Small intestine (tissue), 7 donors: ENCODE results near the gene ZP3. TPM values are rescaled to one million over a fixed set of nuclear protein-coding genes. Genes with fewer than 3 reads are reported as not detected.
A peak's percentile ranks its signal among the peaks of the same experiment; 100 is the strongest.
"Not testable (repeated sequence)": the region's sequence is repeated elsewhere in the genome, so short reads cannot be mapped to it uniquely, and the experiment has no call there.

ENCODE experiments used
- DNase-seq, 2 donors: peaks; one replicate each; pipeline versions ENCODE4 v3.0.0 to v3.0.0-alpha.2; 2013
- FAIRE-seq: peaks from 2 replicates; lab custom pipeline; 2012; peaks lifted over from hg19 to GRCh38; lab: Jason Lieb, UNC
- H3K27ac ChIP-seq, 3 donors: one replicate each; pipeline ENCODE4 v1.5.1; 2013; ENCODE audit warnings: low read length in 2 of 3, mild to moderate bottlenecking in 2 of 3, control low read depth in 1 of 3, inconsistent platforms in 1 of 3, low read depth in 1 of 3, moderate library complexity in 1 of 3
- H3K27me3 ChIP-seq, 3 donors: one replicate each; pipeline ENCODE4 v1.6.1; 2013; ENCODE audit warnings: low read length in 3 of 3, inconsistent platforms in 1 of 3; ENCODE audit not compliant: control insufficient read depth in 3 of 3, insufficient read depth in 3 of 3
- H3K36me3 ChIP-seq, 3 donors: one replicate each; pipeline ENCODE4 v1.6.1; 2013; ENCODE audit warnings: low read length in 3 of 3, inconsistent platforms in 1 of 3, low read depth in 1 of 3, mild to moderate bottlenecking in 1 of 3, moderate library complexity in 1 of 3; ENCODE audit not compliant: control insufficient read depth in 3 of 3, insufficient read depth in 2 of 3
- H3K4me1 ChIP-seq, 3 donors: one replicate each; pipeline ENCODE4 v1.6.1; 2013; ENCODE audit warnings: low read length in 2 of 3, inconsistent platforms in 1 of 3, low read depth in 1 of 3, mild to moderate bottlenecking in 1 of 3, moderate library complexity in 1 of 3; ENCODE audit not compliant: control insufficient read depth in 3 of 3, insufficient read depth in 2 of 3
- H3K4me3 ChIP-seq, 3 donors: one replicate each; pipeline ENCODE4 v1.5.1; 2013; ENCODE audit warnings: low read length in 3 of 3, control low read depth in 1 of 3, inconsistent platforms in 1 of 3, low read depth in 1 of 3, mild to moderate bottlenecking in 1 of 3, moderate library complexity in 1 of 3
- H3K9me3 ChIP-seq, 2 donors: one replicate each; pipeline ENCODE4 v1.6.1; 2013; ENCODE audit warnings: low read depth in 1 of 2, low read length in 1 of 2; ENCODE audit not compliant: control insufficient read depth in 2 of 2, insufficient read depth in 1 of 2
- WGBS, 3 donors: extraction: QIAGEN DNeasy Blood & Tissue Kit; methylation state at CpG; one replicate each; pipeline ENCODE4 v1.1.7; 2013; 5-methylcytosine and 5-hydroxymethylcytosine counted together
- polyA plus RNA-seq, 4 donors: library from polyadenylated mRNA; stranded (reverse) in 3 of 4; unstranded in 1 of 4; fragments of 200-250 nt in 3 of 4; fragments of 120-200 nt in 1 of 4; gene quantifications; one replicate each; pipeline versions ENCODE4 v1.2.1 to v1.2.3, GENCODE V29; 2013
- donor health status: healthy with polysubstance abuse.
- donor health status: control.
- donor health status: control.
- donor health status: Bipolar disorder and iron deficiency.
- donor health status: healthy.

ZP3 gene
- polyA plus RNA-seq, 4 donors = 1.4 to 3.7 (median 3.3) TPM

DNA sequence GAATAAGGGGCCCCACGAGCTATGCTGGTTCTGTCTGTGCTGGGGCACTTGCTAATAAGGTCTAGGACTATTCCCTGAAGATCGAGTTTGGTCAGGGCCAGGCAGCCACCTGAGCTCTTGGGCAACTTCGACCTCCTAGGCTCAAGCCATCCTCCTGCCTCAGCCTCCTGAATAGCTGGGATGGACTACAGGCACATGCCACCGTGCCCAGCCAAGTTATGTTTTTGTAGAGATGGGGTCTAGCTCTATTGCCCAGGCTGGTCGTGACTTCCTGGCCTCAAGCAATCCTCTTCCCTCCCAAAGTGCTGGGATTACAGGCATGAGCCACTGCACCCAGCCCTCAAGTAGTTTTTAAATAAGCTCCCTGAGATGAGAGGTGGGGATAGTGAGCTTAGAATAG lies 2.9 kb downstream of the ZP3 start:
- WGBS, 3 donors = 73 to 79% (median 74%) methylated on average over 5 of the region's 5 CpGs
- no peak overlapping the region for H3K4me3 ChIP-seq

DNA sequence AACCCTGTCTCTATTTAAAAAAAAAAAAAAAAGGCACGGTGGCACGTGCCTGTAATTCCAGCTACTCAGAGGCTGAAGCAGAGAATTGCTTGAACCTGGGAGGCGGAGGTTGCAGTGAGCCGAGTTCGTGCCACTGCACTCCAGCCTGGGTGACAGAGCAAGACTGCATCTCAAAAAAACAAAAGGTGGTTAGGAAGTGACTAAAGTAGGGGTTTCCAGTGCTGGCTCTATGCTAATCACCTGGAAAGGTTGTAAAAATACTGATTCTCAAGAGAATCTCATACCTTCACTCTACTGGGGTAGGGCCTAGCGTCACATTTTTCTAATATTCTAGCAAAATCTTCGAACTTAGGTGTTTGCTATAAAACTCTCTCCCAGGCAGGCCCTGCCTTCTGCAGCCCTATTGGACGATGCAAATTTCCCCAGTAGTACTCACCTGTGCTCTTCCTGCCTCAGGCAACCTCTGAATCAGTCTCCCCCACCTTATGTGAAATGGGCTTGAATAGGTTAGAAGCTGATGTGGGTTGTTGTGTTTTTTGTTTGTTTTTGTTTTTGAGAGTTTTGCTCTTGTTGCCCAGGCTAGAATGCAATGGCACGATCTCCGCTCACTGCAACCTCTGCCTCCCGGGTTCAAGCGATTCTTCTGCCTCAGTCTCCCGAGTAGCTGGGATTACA lies 3.5 kb downstream of the ZP3 start:
- H3K27me3 ChIP-seq = no peaks in the 10 kb centered on the region
- FAIRE-seq (no peak), DNase-seq (no peak)
- peaks cover 0 to 7% (median 0%) of the 10 kb centered on the region in 3 donors for H3K36me3 ChIP-seq
- WGBS, 3 donors = 92 to 93% (median 93%) methylated on average over 13 of the region's 13 CpGs
- H3K4me1 ChIP-seq = peaks cover 0 to 16% (median 0%) of the 10 kb centered on the region in 3 donors
- H3K9me3 ChIP-seq = no peaks in the 10 kb centered on the region
- H3K4me3 ChIP-seq = no peak overlapping the region
- H3K27ac ChIP-seq = no peak overlapping the region

More for the DNA sequence above, 2.9 kb downstream of the ZP3 start:
- peaks cover 0 to 19% (median 0%) of the 10 kb centered on the region in 3 donors for H3K4me1 ChIP-seq
- H3K27me3 ChIP-seq = no peaks in the 10 kb centered on the region
- DNase-seq (peak in 1 of 2 donors; percentile 48), FAIRE-seq (no peak)
- no peak overlapping the region for H3K27ac ChIP-seq
- H3K36me3 ChIP-seq = peaks cover 0 to 7% (median 0%) of the 10 kb centered on the region in 3 donors
- H3K9me3 ChIP-seq = no peaks in the 10 kb centered on the region

DNA sequence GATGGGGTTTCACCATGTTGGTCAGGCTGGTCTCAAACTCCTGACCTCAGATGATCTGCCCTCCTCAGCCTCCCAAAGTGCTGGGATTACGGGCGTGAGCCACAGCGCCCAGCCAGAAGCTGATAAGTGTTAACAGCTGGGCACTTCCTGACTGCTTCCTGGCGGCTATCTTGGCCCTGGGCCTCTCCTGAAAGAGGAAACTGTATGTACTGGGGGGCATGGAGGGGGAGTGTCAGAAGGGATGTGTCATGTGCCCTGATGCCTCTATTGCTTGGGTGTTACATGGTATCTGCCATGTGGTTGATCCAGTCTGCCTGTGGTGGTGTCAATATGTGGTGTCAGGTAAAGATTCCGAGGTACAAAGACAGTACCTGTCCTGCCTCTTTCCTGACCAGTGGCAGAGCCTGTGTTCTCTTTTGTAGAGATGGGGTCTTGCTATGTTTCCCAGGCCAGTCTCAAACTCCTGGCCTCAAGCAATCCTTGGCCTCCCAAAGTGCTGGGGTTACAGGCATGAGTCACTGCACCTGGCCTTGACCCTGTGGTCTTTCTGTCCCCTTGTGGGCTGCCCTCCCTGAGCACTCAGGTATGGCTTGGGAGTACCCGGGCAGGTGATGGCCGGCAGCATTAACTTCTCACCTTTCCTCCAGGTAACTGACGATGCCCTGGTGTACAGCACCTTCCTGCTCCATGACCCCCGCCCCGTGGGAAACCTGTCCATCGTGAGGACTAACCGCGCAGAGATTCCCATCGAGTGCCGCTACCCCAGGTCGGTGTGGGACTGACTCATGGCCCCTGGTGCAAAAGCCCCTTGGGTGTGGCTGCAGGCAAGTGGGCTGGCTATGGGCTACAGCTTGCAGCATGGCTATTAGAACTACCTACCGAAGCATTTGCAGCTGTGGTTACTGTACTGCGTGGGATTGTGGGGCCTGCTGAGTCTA lies 4.4 kb downstream of the ZP3 start:
- FAIRE-seq = no peak
- Histone ChIP-seq H3K4me1 (peaks cover 0 to 10% (median 0%) of the 10 kb centered on the region in 3 donors), H3K36me3 (peaks cover 0 to 7% (median 0%) of the 10 kb centered on the region in 3 donors), H3K4me3 (no peak overlapping the region), H3K9me3 (no peaks in the 10 kb centered on the region), H3K27ac (no peak overlapping the region), H3K27me3 (no peaks in the 10 kb centered on the region)
- WGBS, 3 donors = 79 to 85% (median 82%) methylated on average over 18 of the region's 18 CpGs
- DNase-seq = peak in 1 of 2 donors; percentile 32

DNA sequence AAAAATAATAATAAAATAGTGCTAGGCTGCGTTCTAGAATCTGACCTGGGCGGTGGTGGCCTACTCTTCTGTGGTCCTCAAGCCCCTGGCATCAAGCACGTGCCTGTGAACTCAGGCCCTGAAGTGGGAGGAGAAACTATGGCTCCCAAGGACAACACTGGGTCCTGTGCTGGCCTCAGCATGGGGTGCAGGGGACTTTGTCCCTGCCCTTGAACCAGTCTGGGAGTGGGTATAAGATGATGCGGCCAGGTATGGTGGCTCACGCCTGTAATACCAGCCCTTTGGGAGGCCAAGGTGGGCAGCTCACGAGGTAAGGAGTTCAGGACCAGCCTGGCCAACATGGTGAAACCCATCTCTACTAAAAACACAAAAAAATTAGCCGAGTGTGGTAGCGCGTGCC lies 5.5 kb downstream of the ZP3 start:
- Histone ChIP-seq H3K4me3 (no peak overlapping the region), H3K36me3 (peaks cover 0 to 7% (median 0%) of the 10 kb centered on the region in 3 donors), H3K9me3 (no peaks in the 10 kb centered on the region), H3K4me1 (peaks cover 0 to 10% (median 0%) of the 10 kb centered on the region in 3 donors), H3K27me3 (no peaks in the 10 kb centered on the region), H3K27ac (no peak overlapping the region)
- WGBS, 3 donors = 92 to 94% (median 93%) methylated on average over 9 of the region's 9 CpGs
- DNase-seq (no peak), FAIRE-seq (no peak)

DNA sequence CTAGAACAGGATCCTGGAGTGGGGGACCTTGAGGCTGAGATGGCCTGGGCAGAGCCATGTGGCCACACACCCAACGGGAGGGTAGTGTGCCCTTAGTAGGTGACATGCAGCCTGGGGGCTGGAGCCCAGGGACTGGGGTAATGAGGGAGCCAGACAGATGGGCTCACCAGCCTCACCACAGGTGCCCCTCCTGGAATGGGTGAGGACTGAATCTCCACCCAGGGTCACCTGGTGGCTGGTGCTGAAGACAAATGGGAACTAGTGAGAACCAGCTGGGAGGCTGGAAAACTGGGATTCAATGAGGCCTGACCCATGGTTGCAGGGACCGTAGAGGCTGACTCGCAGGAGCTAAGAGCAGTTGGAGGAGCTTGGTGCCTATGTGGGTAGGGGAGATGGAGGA lies 6.1 kb downstream of the ZP3 start:
- no peak overlapping the region for H3K27ac ChIP-seq
- DNase-seq (no peak), FAIRE-seq (no peak)
- 89 to 100% (median 97%) methylated on average over 3 of the region's 3 CpGs for WGBS, 3 donors
- H3K27me3 ChIP-seq = no peaks in the 10 kb centered on the region
- no peaks in the 10 kb centered on the region for H3K9me3 ChIP-seq
- H3K4me1 ChIP-seq = peaks cover 0 to 10% (median 0%) of the 10 kb centered on the region in 3 donors
- peaks cover 0 to 7% (median 0%) of the 10 kb centered on the region in 3 donors for H3K36me3 ChIP-seq
- no peak overlapping the region for H3K4me3 ChIP-seq

DNA sequence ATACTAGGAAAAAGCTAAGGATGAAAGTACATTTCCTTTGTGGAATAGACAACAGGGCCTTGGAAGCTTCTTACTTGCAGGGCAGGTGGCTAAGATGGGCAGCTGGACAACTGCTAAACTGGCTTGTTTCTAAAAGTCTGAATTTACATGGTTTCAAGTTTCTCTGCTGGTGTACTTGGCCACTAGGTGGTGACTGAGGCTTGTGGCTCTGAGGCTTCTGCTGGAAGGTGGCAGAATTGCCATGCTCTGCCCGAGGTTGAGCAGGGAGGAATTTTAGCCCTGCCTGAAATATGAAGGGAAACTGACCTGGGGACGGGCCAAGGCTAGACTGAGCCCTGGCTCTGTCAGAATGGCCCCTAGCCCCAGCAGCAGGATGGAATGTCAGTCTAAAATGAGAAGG lies 13.1 kb downstream of the ZP3 start:
- not testable (repeated sequence) for H3K9me3 ChIP-seq, H3K36me3 ChIP-seq, H3K4me1 ChIP-seq, H3K4me3 ChIP-seq, FAIRE-seq, H3K27ac ChIP-seq, H3K27me3 ChIP-seq
- WGBS, 3 donors = 0 to 6% (median 0%) methylated on average over 1 to 2 of the region's 2 CpGs
- peak; percentile 72 to 77 for DNase-seq

DNA sequence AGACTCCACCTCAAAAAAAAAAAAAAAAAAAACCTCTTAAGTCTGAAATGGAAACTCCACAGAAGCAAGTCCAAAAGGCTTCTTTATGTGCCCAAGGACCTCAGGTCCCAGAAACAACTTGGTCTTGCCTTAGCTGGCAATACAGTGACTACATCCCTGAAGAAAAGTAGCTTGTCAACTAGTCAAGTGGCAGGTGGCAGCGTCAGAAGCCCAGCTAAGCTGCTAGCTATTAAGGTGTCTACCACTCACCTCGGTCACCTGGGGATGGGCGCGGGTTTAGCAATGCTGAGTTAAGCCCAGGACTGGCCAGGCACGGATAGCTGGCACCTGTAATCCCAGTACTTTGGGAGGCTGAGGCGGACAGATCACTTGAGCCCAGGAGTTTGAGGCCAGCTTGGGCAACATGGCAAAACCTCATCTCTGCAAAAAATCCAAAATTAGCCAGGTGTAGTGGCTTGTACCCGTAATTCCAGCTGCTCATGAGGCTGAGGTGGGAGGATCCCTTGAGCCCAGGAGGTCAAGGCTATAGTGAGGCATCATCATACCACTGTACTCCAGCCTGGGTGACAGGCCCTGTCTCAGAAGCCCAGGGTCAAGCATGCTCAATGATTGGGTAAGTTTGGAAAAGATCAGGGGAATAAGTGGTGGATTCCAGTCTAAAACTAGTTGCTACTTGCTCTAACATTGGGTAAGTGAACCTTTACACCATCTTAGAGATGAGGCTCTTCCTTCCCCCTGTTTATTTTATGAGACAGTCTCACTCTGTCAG lies 14.6 kb downstream of the ZP3 start:
- not testable (repeated sequence) for H3K4me1 ChIP-seq, FAIRE-seq, H3K27ac ChIP-seq, DNase-seq, H3K36me3 ChIP-seq, H3K9me3 ChIP-seq, H3K27me3 ChIP-seq, H3K4me3 ChIP-seq
- WGBS, 3 donors = 80 to 88% (median 85%) methylated on average over 3 to 4 of the region's 7 CpGs

DNA sequence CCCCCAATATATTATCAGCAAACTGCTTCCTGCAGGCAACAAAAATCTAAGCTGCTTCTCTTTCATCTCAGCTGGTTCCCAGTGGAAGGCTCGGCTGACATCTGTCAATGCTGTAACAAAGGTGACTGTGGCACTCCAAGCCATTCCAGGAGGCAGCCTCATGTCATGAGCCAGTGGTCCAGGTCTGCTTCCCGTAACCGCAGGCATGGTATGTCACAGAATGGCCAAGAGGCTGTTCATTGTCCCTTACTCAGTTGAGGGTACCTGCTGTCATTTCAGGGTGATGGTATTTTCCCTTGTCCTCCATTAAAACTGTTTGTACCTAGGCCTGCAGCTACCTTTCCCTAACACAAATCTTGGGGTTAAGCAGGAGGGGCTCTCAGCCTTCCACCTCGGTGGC lies 15.7 kb downstream of the ZP3 start:
- H3K36me3 ChIP-seq, H3K4me1 ChIP-seq, DNase-seq, H3K27me3 ChIP-seq, H3K4me3 ChIP-seq, H3K9me3 ChIP-seq, FAIRE-seq, H3K27ac ChIP-seq: not testable (repeated sequence)
- 84 to 91% (median 91%) methylated on average over 3 to 4 of the region's 4 CpGs for WGBS, 3 donors
